Hematopoietic multipotent progenitor cell treated with erythropoietin and hydrocortisone succinate and interleukin-3 and kit ligand, for 6 days (in vitro differentiated cells): ENCODE results near the gene LFNG.
"Not testable (repeated sequence)": the region's sequence is repeated elsewhere in the genome, so short reads cannot be mapped to it uniquely, and the experiment has no call there.

Experiments
- DNase-seq: peaks from one replicate; pipeline ENCODE4 v3.0.0-alpha.2; 2015

Gene LFNG

GRCh38 chr7:2553831-2554581 lies 34.4 kb downstream of the LFNG start:
- DNase-seq, result no peak

- DNase-seq, result peak; percentile 26
Observed at GRCh38 chr7:2554661-2555111, 35.1 kb downstream of the LFNG start.

- DNase-seq, result peak; percentile 96
Observed at GRCh38 chr7:2555121-2556052, 35.8 kb downstream of the LFNG start, which contains the start of gene BRAT1. Gene BRAT1 (minus strand): TSS chr7:2555524. CDS start chr7:2554431, 1,093 bp downstream.

GRCh38 chr7:2558629-2559282 lies 39.2 kb downstream of the LFNG start, which contains the start of gene IQCE:
Gene IQCE (plus strand): TSS chr7:2558979. CDS start chr7:2559182, 203 bp downstream.
- peak; percentile 90 for DNase-seq

- DNase-seq, result peak; percentile 49
Observed at GRCh38 chr7:2559283-2559950, 39.8 kb downstream of the LFNG start.

- not testable (repeated sequence) for DNase-seq
Observed at GRCh38 chr7:2563955-2564354, 44.4 kb downstream of the LFNG start.

- DNase-seq, result no peak
Observed at GRCh38 chr7:2564970-2565540, 45.5 kb downstream of the LFNG start.

- no peak for DNase-seq
Observed at GRCh38 chr7:2566348-2566889, 46.8 kb downstream of the LFNG start.

- no peak for DNase-seq
Observed at GRCh38 chr7:2566890-2567678, 47.5 kb downstream of the LFNG start.

- peak; percentile 39 for DNase-seq
Observed at GRCh38 chr7:2567679-2568278, 48.2 kb downstream of the LFNG start.

GRCh38 chr7:2568521-2569223 lies 49.1 kb downstream of the LFNG start:
- no peak for DNase-seq

- no peak for DNase-seq
Observed at GRCh38 chr7:2569421-2569820, 49.8 kb downstream of the LFNG start.

GRCh38 chr7:2570021-2570420 lies 50.4 kb downstream of the LFNG start:
- DNase-seq, result no peak

- no peak for DNase-seq
Observed at GRCh38 chr7:2571409-2571808, 51.8 kb downstream of the LFNG start.

GRCh38 chr7:2572101-2572842 lies 52.7 kb downstream of the LFNG start:
- DNase-seq, result no peak

GRCh38 chr7:2573761-2574160 lies 54.2 kb downstream of the LFNG start:
- DNase-seq, result peak; percentile 11

GRCh38 chr7:2575046-2575732 lies 55.6 kb downstream of the LFNG start:
- no peak for DNase-seq

- DNase-seq, result no peak
Observed at GRCh38 chr7:2575733-2576340, 56.3 kb downstream of the LFNG start.
